ENCODE results near the gene ITPKC. TPM values are rescaled to one million over a fixed set of nuclear protein-coding genes. Genes with fewer than 3 reads are reported as not detected.

The ITPKC gene
- total and polyA plus RNA-seq, 7 donors = 6.9 to 19.2 (median 14.5) TPM

DNA sequence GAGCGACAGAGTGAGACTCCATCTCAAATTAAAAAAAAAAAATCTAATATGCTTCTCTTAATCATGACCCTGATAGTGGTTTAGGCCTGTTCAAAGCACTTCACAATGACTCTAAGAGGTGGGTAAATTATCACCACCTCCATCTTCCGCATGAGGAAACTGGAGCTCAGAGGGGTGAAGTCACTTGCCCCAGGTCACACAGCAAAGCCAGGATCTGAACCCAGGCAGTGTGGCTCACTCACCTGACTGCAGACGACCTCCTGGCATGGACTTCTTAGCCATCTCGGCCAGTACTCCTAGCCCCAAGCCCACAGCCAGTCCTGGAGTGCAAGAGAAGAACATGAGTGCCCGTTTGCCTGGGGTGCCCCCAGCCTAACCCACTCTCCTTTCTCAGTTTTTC, 7.1 kb upstream of the ITPKC start:
- Histone ChIP-seq H3K9me3 (no peaks in the 10 kb centered on the region), H3K36me3 (ENCODE audit: insufficient read depth in 1 of 2, low read depth in 1 of 2) (peaks cover 2 to 76% of the 10 kb centered on the region in 2 donors), H3K27ac (no peak overlapping the region), H3K27me3 (ENCODE audit: insufficient read depth in 3 of 3, low read length in 2 of 3) (no peaks in the 10 kb centered on the region), H3K4me3 (no peak overlapping the region), H3K4me1 (peaks cover 5% of the 10 kb centered on the region)
- intact Hi-C loops (cut with DNase I) = no loop called here
- DNase-seq (no peak), ATAC-seq (no peak)
- WGBS, 3 donors = 85 to 93% (median 90%) methylated on average over 5 of the region's 5 CpGs
- TF ChIP-seq, protein P1, sequence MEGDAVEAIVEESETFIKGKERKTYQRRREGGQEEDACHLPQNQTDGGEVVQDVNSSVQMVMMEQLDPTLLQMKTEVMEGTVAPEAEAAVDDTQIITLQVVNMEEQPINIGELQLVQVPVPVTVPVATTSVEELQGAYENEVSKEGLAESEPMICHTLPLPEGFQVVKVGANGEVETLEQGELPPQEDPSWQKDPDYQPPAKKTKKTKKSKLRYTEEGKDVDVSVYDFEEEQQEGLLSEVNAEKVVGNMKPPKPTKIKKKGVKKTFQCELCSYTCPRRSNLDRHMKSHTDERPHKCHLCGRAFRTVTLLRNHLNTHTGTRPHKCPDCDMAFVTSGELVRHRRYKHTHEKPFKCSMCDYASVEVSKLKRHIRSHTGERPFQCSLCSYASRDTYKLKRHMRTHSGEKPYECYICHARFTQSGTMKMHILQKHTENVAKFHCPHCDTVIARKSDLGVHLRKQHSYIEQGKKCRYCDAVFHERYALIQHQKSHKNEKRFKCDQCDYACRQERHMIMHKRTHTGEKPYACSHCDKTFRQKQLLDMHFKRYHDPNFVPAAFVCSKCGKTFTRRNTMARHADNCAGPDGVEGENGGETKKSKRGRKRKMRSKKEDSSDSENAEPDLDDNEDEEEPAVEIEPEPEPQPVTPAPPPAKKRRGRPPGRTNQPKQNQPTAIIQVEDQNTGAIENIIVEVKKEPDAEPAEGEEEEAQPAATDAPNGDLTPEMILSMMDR (IDR thresholded peaks at IDR 0.05) = no peak

DNA sequence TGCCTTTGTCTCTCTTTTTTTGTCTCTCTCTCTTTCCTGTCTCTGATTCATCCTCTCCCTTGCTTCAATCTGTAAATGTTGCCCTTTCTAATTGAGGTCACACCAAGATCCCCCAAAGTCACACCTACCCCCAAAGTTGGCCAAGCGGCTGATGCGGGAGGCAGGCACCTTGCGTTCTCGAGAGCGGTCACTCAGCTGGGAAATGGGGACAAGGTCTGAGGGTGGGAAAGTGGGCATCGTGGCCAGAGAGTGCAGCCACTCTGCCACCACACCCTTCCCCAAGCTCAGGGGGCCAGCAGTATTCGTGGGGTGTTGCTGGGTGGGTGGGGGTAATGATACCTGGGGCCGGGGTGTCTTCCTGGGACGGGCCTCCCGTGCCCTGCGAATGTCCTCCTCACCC, 3.0 kb upstream of the ITPKC start:
- Histone ChIP-seq H3K4me3 (peak overlapping the region; percentile 76), H3K4me1 (peaks cover 14% of the 10 kb centered on the region), H3K36me3 (ENCODE audit: insufficient read depth in 1 of 2, low read depth in 1 of 2) (peaks cover 2 to 44% of the 10 kb centered on the region in 2 donors), H3K9me3 (no peaks in the 10 kb centered on the region), H3K27me3 (ENCODE audit: insufficient read depth in 3 of 3, low read length in 2 of 3) (no peaks in the 10 kb centered on the region), H3K27ac (no peak overlapping the region)
- ATAC-seq (no peak), DNase-seq (no peak)
- TF ChIP-seq, protein P1 (IDR thresholded peaks at IDR 0.05) = no peak
- intact Hi-C loops (cut with DNase I) = loop anchor here in 1 of 2 donors (2.0 kb wide), 1 partner anchor 21 kb away; no protein-coding TSS in a partner anchor
- WGBS, 3 donors = 78 to 89% (median 86%) methylated on average over 11 of the region's 11 CpGs

- Histone ChIP-seq H3K27me3 (ENCODE audit: insufficient read depth in 3 of 3, low read length in 2 of 3) (no peaks in the 10 kb centered on the region), H3K9me3 (no peaks in the 10 kb centered on the region), H3K4me1 (peaks cover 21% of the 10 kb centered on the region), H3K4me3 (peak overlapping the region; percentile 76), H3K36me3 (ENCODE audit: insufficient read depth in 1 of 2, low read depth in 1 of 2) (peaks cover 0 to 37% of the 10 kb centered on the region in 2 donors), H3K27ac (peak overlapping the region; percentile 96)
- TF ChIP-seq, protein P1 (IDR thresholded peaks at IDR 0.05) = no peak
- DNase-seq (peak; percentile 94 to 96), ATAC-seq (peak; percentile 68 to 79 (median 71))
- intact Hi-C loops (cut with DNase I) = loop anchor here in 1 of 2 donors (2.0 to 5.0 kb wide), 3 partner anchors 22 to 93 kb away; partner anchors contain the start of genes ACTMAP and SNRPA
- WGBS, 3 donors = 5% methylated on average over 30 to 31 of the region's 31 CpGs
Observed at GRCh38 chr19:40714441-40715299, 2.2 kb upstream of the ITPKC start.

DNA sequence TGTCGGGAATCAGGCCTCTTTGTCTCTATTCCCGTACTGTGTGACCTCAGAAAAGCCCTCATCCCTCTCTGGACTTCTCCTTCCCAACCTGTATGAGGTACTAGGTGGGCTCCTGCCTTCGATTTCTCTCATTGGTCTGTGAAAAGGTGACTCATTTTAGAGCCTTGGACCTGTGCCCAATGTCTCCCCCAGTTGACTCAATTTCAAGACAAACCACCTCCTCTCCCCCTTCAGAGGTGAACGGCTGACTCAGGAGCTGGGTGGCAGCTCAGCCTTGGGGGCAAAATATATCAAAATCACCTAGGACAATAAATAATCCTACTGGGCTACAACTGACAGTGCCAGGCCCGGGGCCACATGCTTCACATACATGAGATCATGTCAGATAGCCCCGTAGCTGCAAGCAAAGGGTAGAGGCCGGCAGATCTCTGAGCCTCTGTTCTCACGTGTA, 856 bp upstream of the ITPKC start:
- intact Hi-C loops (cut with DNase I) = loop anchor here in 1 of 2 donors (5.0 kb wide), 2 partner anchors 36 to 91 kb away; partner anchors contain the start of genes ACTMAP and SNRPA
- peak overlapping the region; percentile 96 for H3K27ac ChIP-seq
- peaks cover 0 to 24% of the 10 kb centered on the region in 2 donors for H3K36me3 ChIP-seq (ENCODE audit: insufficient read depth in 1 of 2, low read depth in 1 of 2)
- DNase-seq (peak in 1 of 2 donors; percentile 40), ATAC-seq (no peak)
- no peaks in the 10 kb centered on the region for H3K9me3 ChIP-seq
- peaks cover 35% of the 10 kb centered on the region for H3K4me1 ChIP-seq
- 4 to 9% (median 8%) methylated on average over 8 of the region's 8 CpGs for WGBS, 3 donors
- TF ChIP-seq, protein P1 (IDR thresholded peaks at IDR 0.05) = no peak
- H3K27me3 ChIP-seq (ENCODE audit: insufficient read depth in 3 of 3, low read length in 2 of 3) = no peaks in the 10 kb centered on the region
- peak overlapping the region; percentile 76 for H3K4me3 ChIP-seq
